GM21381 (cell line): Measurements from ENCODE around the gene PARP1.

Experiments used
- ATAC-seq: cut with Tn5 transposase; IDR thresholded peaks from one replicate; pipeline ENCODE4 v1.9.1; 2021; ENCODE audit warnings: mild to moderate bottlenecking, moderate library complexity; ENCODE audit not compliant: unreplicated experiment

The PARP1 gene

GRCh38 chr1:226381226-226381998, 26.5 kb downstream of the PARP1 start:
- ATAC-seq, result no peak

GRCh38 chr1:226378071-226378470, 29.8 kb downstream of the PARP1 start:
- ATAC-seq, result no peak

- ATAC-seq, result no peak
These were observed 31.6 kb downstream of the PARP1 start for GRCh38 chr1:226376300-226376699.

- ATAC-seq, result no peak
These were observed 34.5 kb downstream of the PARP1 start for GRCh38 chr1:226373376-226373775.

- ATAC-seq, result no peak
These were observed 35.0 kb downstream of the PARP1 start for GRCh38 chr1:226372885-226373284.

GRCh38 chr1:226371866-226372490, 35.9 kb downstream of the PARP1 start:
- ATAC-seq, result no peak

GRCh38 chr1:226371027-226371694, 36.7 kb downstream of the PARP1 start:
- ATAC-seq, result no peak

GRCh38 chr1:226370144-226370923, 37.6 kb downstream of the PARP1 start:
- ATAC-seq, result peak; percentile 73

- no peak for ATAC-seq
These were observed 38.8 kb downstream of the PARP1 start for GRCh38 chr1:226369110-226369509.

- ATAC-seq, result no peak
These were observed 41.6 kb downstream of the PARP1 start for GRCh38 chr1:226366290-226366689.

- ATAC-seq, result no peak
These were observed 42.1 kb downstream of the PARP1 start for GRCh38 chr1:226365831-226366231.

GRCh38 chr1:226364901-226365565, 42.9 kb downstream of the PARP1 start:
- no peak for ATAC-seq

GRCh38 chr1:226364514-226364899, 43.4 kb downstream of the PARP1 start:
- ATAC-seq, result no peak

- ATAC-seq, result no peak
These were observed 43.9 kb downstream of the PARP1 start for GRCh38 chr1:226363801-226364513.

- no peak for ATAC-seq
These were observed 44.9 kb downstream of the PARP1 start for GRCh38 chr1:226362891-226363447.

GRCh38 chr1:226362361-226362760, 45.5 kb downstream of the PARP1 start:
- ATAC-seq, result no peak

GRCh38 chr1:226360106-226360746, 47.7 kb downstream of the PARP1 start:
- ATAC-seq, result peak; percentile 47

GRCh38 chr1:226357416-226357815, 50.5 kb downstream of the PARP1 start:
- ATAC-seq, result no peak
